HepG2 (cell line): ENCODE data around the gene VILL. TPM values are rescaled to one million over a fixed set of nuclear protein-coding genes. Genes with fewer than 3 reads are reported as not detected.

Source experiments
- ATAC-seq: fragments of 200-7000 bp; cut with Tn5 transposase; 3 replicates; pipeline ENCODE4 v1.9.1; 2020; ENCODE audit warnings: mild to moderate bottlenecking, moderate library complexity
- BruUV-seq: library from RNA; stranded (reverse); fragments of 400-500 nt; replicated peaks from 2 replicates; lab custom pipeline; 2021; lab: Mats Ljungman, UMichigan
- CTCF ChIA-PET: fragments of 300-600 bp; formaldehyde crosslinking; extraction: SDS; loops from one replicate; lab custom pipeline; 2021; ENCODE audit warnings: low total read pairs, inconsistent platforms, low intra/inter-chr PET ratio; lab: Yijun Ruan, JAX
- POLR2A ChIA-PET: fragments of 350-600 bp; sonication (Branson Sonifier 250); formaldehyde crosslinking; loops from one replicate; lab custom pipeline; 2020; ENCODE audit warnings: antibody characterized with exemption, inconsistent platforms; lab: Yijun Ruan, JAX
- DNase-seq: peaks from one replicate; pipeline ENCODE4 v3.0.0-alpha.2; 2015; ENCODE audit warnings: low spot score
- FAIRE-seq: peaks from 3 replicates; lab custom pipeline; 2011; peaks lifted over from hg19 to GRCh38; lab: Jason Lieb, UNC
- H2AFZ ChIP-seq: one replicate; pipeline ENCODE4 v1.6.1; 2011; ENCODE audit warnings: low read length, inconsistent platforms
- H3K27ac ChIP-seq: fragments of 300-600 bp; 3 replicates; pipeline ENCODE4 v1.8.0; 2011; ENCODE audit warnings: mixed run types, mild to moderate bottlenecking, mixed read lengths, low read length, inconsistent platforms; ENCODE audit not compliant: insufficient read depth; ENCODE audit errors: extremely low read length
- H3K27me3 ChIP-seq, 2 experiments: fragments of 200-600 bp in 1 of 2; 2 replicates in 1 of 2; 3 replicates in 1 of 2; pipeline versions ENCODE4 v1.6.0 to v1.8.0; 2011; ENCODE audit warnings: low read length in 2 of 2, mild to moderate bottlenecking in 2 of 2, moderate library complexity in 2 of 2, inconsistent platforms in 1 of 2; ENCODE audit not compliant: insufficient read depth in 2 of 2, control insufficient read depth in 1 of 2
- H3K36me3 ChIP-seq, 2 experiments: fragments of 200-600 bp in 1 of 2; replicated peaks in 1 of 2; 2 replicates in 1 of 2; 3 replicates in 1 of 2; pipeline versions ENCODE4 v1.5.1 to v1.8.0; 2011; ENCODE audit warnings: low read length in 2 of 2, inconsistent platforms in 1 of 2; ENCODE audit not compliant: insufficient read depth in 2 of 2, control insufficient read depth in 1 of 2
- H3K4me1 ChIP-seq: 2 replicates; pipeline ENCODE4 v1.5.1; 2012; ENCODE audit warnings: low read length, inconsistent platforms; ENCODE audit not compliant: insufficient read depth
- H3K4me2 ChIP-seq: 2 replicates; pipeline ENCODE4 v1.6.0; 2011; ENCODE audit warnings: low read depth, low read length, inconsistent platforms
- H3K4me3 ChIP-seq, 3 experiments: fragments of 200-600 bp in 1 of 3; sonication (generic), shearing (Covaris generic) in 1 of 3; replicated peaks in 1 of 3; 2 replicates each; pipeline ENCODE4 v1.5.1; 2011 to 2016; ENCODE audit warnings: low read length in 3 of 3, inconsistent platforms in 2 of 3, low read depth in 2 of 3, mild to moderate bottlenecking in 2 of 3, control low read depth in 1 of 3, mixed read lengths in 1 of 3; ENCODE audit not compliant: insufficient read depth in 1 of 3
- H3K79me2 ChIP-seq: one replicate; pipeline ENCODE4 v1.6.1; 2011; ENCODE audit warnings: low read length, inconsistent platforms; ENCODE audit not compliant: insufficient read depth
- H3K9ac ChIP-seq: 2 replicates; pipeline ENCODE4 v1.6.0; 2011; ENCODE audit warnings: mild to moderate bottlenecking, low read depth, low read length, inconsistent platforms; ENCODE audit not compliant: insufficient read depth
- H3K9me3 ChIP-seq: 2 replicates; pipeline ENCODE4 v1.5.1; 2012; ENCODE audit warnings: mild to moderate bottlenecking, low read length
- H4K20me1 ChIP-seq: 2 replicates; pipeline ENCODE4 v1.6.0; 2011; ENCODE audit warnings: inconsistent platforms, mild to moderate bottlenecking, low read length, moderate library complexity; ENCODE audit not compliant: insufficient read depth
- AGO1 ChIP-seq: fragments of 200-400 bp; formaldehyde crosslinking; IDR thresholded peaks from 2 replicates; pipeline ENCODE4 v1.6.1; 2017; ENCODE audit warnings: mild to moderate bottlenecking, low read depth, low read length, moderate library complexity; ENCODE audit not compliant: poor library complexity, severe bottlenecking
- E2F2 ChIP-seq: sonication (generic); formaldehyde crosslinking; IDR thresholded peaks from 2 replicates; pipeline ENCODE4 v1.4.0; 2020; ENCODE audit warnings: missing genetic modification reagents, borderline replicate concordance
- EED ChIP-seq: sonication (generic); formaldehyde crosslinking; IDR thresholded peaks from 2 replicates; pipeline ENCODE4 v1.5.0; 2020; ENCODE audit warnings: mild to moderate bottlenecking, missing genetic modification reagents
- HMGXB3 ChIP-seq: sonication (generic); formaldehyde crosslinking; IDR thresholded peaks from 2 replicates; pipeline ENCODE4 v1.4.0; 2020; ENCODE audit warnings: missing genetic modification reagents, borderline replicate concordance
- MAZ ChIP-seq, 2 experiments: sonication (generic) in 1 of 2; formaldehyde crosslinking in 1 of 2; IDR thresholded peaks; 2 replicates each; pipeline versions ENCODE4 v1.5.0 to v1.6.1; 2012 to 2020; ENCODE audit warnings: low read depth in 2 of 2, mild to moderate bottlenecking in 2 of 2, borderline replicate concordance in 1 of 2, improper control_type of control experiment in 1 of 2, low read length in 1 of 2, missing genetic modification reagents in 1 of 2, moderate library complexity in 1 of 2
- MLXIP ChIP-seq: sonication (generic); formaldehyde crosslinking; IDR thresholded peaks from 2 replicates; pipeline ENCODE4 v1.9.0; 2021; ENCODE audit warnings: missing genetic modification reagents, borderline replicate concordance
- ZFP41 ChIP-seq: sonication (generic); formaldehyde crosslinking; IDR thresholded peaks from 2 replicates; pipeline ENCODE4 v1.4.0; 2020; ENCODE audit warnings: mild to moderate bottlenecking, missing genetic modification reagents, borderline replicate concordance
- ZNF121 ChIP-seq: sonication (generic); formaldehyde crosslinking; IDR thresholded peaks from 2 replicates; pipeline ENCODE4 v1.5.0; 2020; ENCODE audit warnings: mild to moderate bottlenecking, missing genetic modification reagents
- ZNF639 ChIP-seq: conservative IDR thresholded peaks from 2 replicates; pipeline ENCODE4 v1.6.1; 2018; ENCODE audit warnings: missing genetic modification reagents
- WGBS: methylation state at CpG from one replicate; pipeline ENCODE4 v1.1.6; 2017; ENCODE audit warnings: low lambda C conversion rate; 5-methylcytosine and 5-hydroxymethylcytosine counted together
- in situ Hi-C: cut with HindIII; loops from 2 replicates; pipeline ENCODE4 v1.10.0; 2017; ENCODE audit warnings: low pct_unique_long_range_greater_than_20kb; ENCODE audit not compliant: extremely low pct_ligation_motif_present
- intact Hi-C: fragments of 100-400 bp; cut with micrococcal nuclease; formaldehyde crosslinking; loops from one replicate; pipeline ENCODE4 v1.10.0; 2022; ENCODE audit not compliant: unreplicated experiment
- polyA plus RNA-seq, 8 experiments: library from polyadenylated mRNA; depleted of rRNA in 3 of 8; stranded (reverse) in 7 of 8; unstranded in 1 of 8; fragments of >200 nt; fragmentation: Illumina TruSeq in 4 of 8; extraction: Trizol in 4 of 8; gene quantifications; 2 replicates each; pipeline versions ENCODE4 v1.2.1 to v1.2.3, GENCODE V29; 2011 to 2016; ENCODE audit warnings: low read depth in 4 of 8, missing spikeins in 1 of 8, mixed read lengths in 1 of 8; ENCODE audit not compliant: insufficient read depth in 1 of 8
- total RNA-seq, 5 experiments: library from RNA; depleted of rRNA; stranded (reverse); fragments of >200 nt; fragmentation: Illumina TruSeq; extraction: Trizol; gene quantifications; 2 replicates each; pipeline ENCODE4 v1.2.3, GENCODE V29; 2016; ENCODE audit warnings: low read depth in 1 of 5

VILL gene
- total and polyA plus RNA-seq, 2 of the 13 experiments (the other 11 are each of a cell fraction or from before 2014, with no cell fraction given), result 3.2 to 5.3 TPM

GRCh38 chr3:38028621-38029361 lies 38.2 kb downstream of the VILL start (continued):
- TF ChIP-seq E2F2 (CRISPR knock-in tag) (no peak), AGO1 (peak; percentile 21), EED (no peak)

- Histone ChIP-seq H3K9ac (0 out of 2 replicates have a peak within 1 kb of the TSS, but pooled peaks have one; percentile 42), H3K27me3 (peaks cover 13 to 35% of the 10 kb centered on the region in 2 experiments), H3K36me3 (no peaks in the 10 kb centered on the region), H4K20me1 (no peaks in the 10 kb centered on the region), H2AFZ (no peak within 1 kb of the TSS), H3K79me2 (no peaks in the 10 kb centered on the region), H3K4me1 (peaks cover 29% of the 10 kb centered on the region), H3K4me2 (peak within 1 kb of the TSS; percentile 79), H3K9me3 (no peaks in the 10 kb centered on the region), H3K27ac (no peak within 1 kb of the TSS), H3K4me3 (peak within 1 kb of the TSS; percentile 56 to 75 (median 66); a peak in 5 of 6 replicates)
- no TSS peak for BruUV-seq
- FAIRE-seq (no peak), ATAC-seq (peak; percentile 41), DNase-seq (peak; percentile 33)
- intact Hi-C loops (no loop called here), in situ Hi-C loops (no loop called here)
- CTCF ChIA-PET, result no interaction called here
- 60% methylated on average over 2 of the region's 75 CpGs for WGBS
- POLR2A ChIA-PET, result no interaction called here
- no peak for TF ChIP-seq MLXIP (CRISPR knock-in tag)
- TF ChIP-seq ZNF121 (CRISPR knock-in tag), result peak; percentile 42; the same call in 1 of the 2 replicates
- TF ChIP-seq HMGXB3, result no peak
- TF ChIP-seq MAZ (IDR thresholded peaks at IDR 0.05; ENCODE audit: borderline replicate concordance, low read depth, low read length), result peak; percentile 20; the same call in 1 of the 2 replicates
- TF ChIP-seq MAZ (CRISPR knock-in tag; IDR thresholded peaks at IDR 0.05; ENCODE audit: low read depth), result no peak
- no peak for TF ChIP-seq ZNF639 (CRISPR knock-in tag)
- no peak for TF ChIP-seq ZFP41 (CRISPR knock-in tag)
These were observed 39.0 kb downstream of the VILL start, which contains the start of gene PLCD1 for GRCh38 chr3:38029400-38030125. PLCD1 (minus strand) TSS chr3:38029642; CDS start chr3:38029539, 103 bp downstream.
